RWPE2 (cell line): ENCODE measurements around the gene PPM1L.

ENCODE experiments used
- ATAC-seq: fragments of 200-7000 bp; cut with Tn5 transposase; 3 replicates; pipeline ENCODE4 v1.9.1; 2021; ENCODE audit warnings: low read depth
- DNase-seq: peaks from one replicate; pipeline ENCODE4 v3.0.0-alpha.2; 2020; ENCODE audit warnings: low spot score
- H3K27ac ChIP-seq: fragments of 450-650 bp; 2 replicates; pipeline ENCODE4 v1.5.1; 2017; ENCODE audit warnings: mild to moderate bottlenecking; ENCODE audit not compliant: poor library complexity, severe bottlenecking
- H3K27me3 ChIP-seq: fragments of 250-450 bp; sonication (Bioruptor Pico); 2 replicates; pipeline ENCODE4 v1.5.1; 2021; ENCODE audit warnings: mild to moderate bottlenecking, moderate library complexity; ENCODE audit not compliant: insufficient read depth, poor library complexity, severe bottlenecking
- H3K36me3 ChIP-seq: fragments of 250-450 bp; sonication (Bioruptor Pico); 2 replicates; pipeline ENCODE4 v1.5.1; 2020; ENCODE audit warnings: low read depth, mild to moderate bottlenecking, moderate library complexity
- H3K4me1 ChIP-seq: fragments of 250-450 bp; sonication (Bioruptor Pico); 2 replicates; pipeline ENCODE4 v1.5.1; 2021; ENCODE audit warnings: mild to moderate bottlenecking, moderate library complexity; ENCODE audit not compliant: insufficient read depth, poor library complexity, severe bottlenecking
- H3K4me3 ChIP-seq: fragments of 250-450 bp; sonication (Bioruptor Pico); 2 replicates; pipeline ENCODE4 v1.5.1; 2021; ENCODE audit warnings: mild to moderate bottlenecking, moderate library complexity; ENCODE audit not compliant: severe bottlenecking
- H3K9me3 ChIP-seq: fragments of 250-450 bp; sonication (Bioruptor Pico); 2 replicates; pipeline ENCODE4 v1.5.1; 2021; ENCODE audit warnings: mild to moderate bottlenecking, moderate library complexity; ENCODE audit not compliant: severe bottlenecking
- CTCF ChIP-seq: fragments of 450-650 bp; IDR thresholded peaks from one replicate; pipeline ENCODE4 v1.5.1; 2017; ENCODE audit warnings: mild to moderate bottlenecking, moderate library complexity; ENCODE audit not compliant: poor library complexity, severe bottlenecking

The PPM1L gene

GRCh38 chr3:160739079-160739478 lies 17.0 kb upstream of the PPM1L start:
- DNase-seq (no peak), ATAC-seq (no peak)
- Histone ChIP-seq H3K4me1 (no peaks in the 10 kb centered on the region), H3K27ac (no peak overlapping the region), H3K4me3 (no peak overlapping the region), H3K27me3 (no peaks in the 10 kb centered on the region), H3K9me3 (no peaks in the 10 kb centered on the region), H3K36me3 (no peaks in the 10 kb centered on the region)
- TF ChIP-seq CTCF: no peak

- H3K4me1 ChIP-seq: no peaks in the 10 kb centered on the region
- no peak overlapping the region for H3K27ac ChIP-seq
- H3K36me3 ChIP-seq: no peaks in the 10 kb centered on the region
- H3K27me3 ChIP-seq: peaks cover 3% of the 10 kb centered on the region
- no peak for TF ChIP-seq CTCF
- no peak overlapping the region for H3K4me3 ChIP-seq
- ATAC-seq (no peak), DNase-seq (no peak)
- H3K9me3 ChIP-seq: no peaks in the 10 kb centered on the region
Observed at GRCh38 chr3:160746976-160747375, 9.1 kb upstream of the PPM1L start.

GRCh38 chr3:160747422-160747821 lies 8.6 kb upstream of the PPM1L start:
- no peak for ATAC-seq
- Histone ChIP-seq H3K27me3 (peaks cover 3% of the 10 kb centered on the region), H3K4me1 (no peaks in the 10 kb centered on the region), H3K36me3 (no peaks in the 10 kb centered on the region), H3K27ac (no peak overlapping the region), H3K9me3 (no peaks in the 10 kb centered on the region), H3K4me3 (no peak overlapping the region)
- no peak for TF ChIP-seq CTCF
- DNase-seq: no peak

- Histone ChIP-seq H3K4me1 (no peaks in the 10 kb centered on the region), H3K27me3 (peaks cover 3% of the 10 kb centered on the region), H3K4me3 (no peak overlapping the region), H3K36me3 (no peaks in the 10 kb centered on the region), H3K27ac (no peak overlapping the region), H3K9me3 (no peaks in the 10 kb centered on the region)
- DNase-seq (no peak), ATAC-seq (no peak)
- no peak for TF ChIP-seq CTCF
Observed at GRCh38 chr3:160748231-160748630, 7.8 kb upstream of the PPM1L start.

- Histone ChIP-seq H3K36me3 (no peaks in the 10 kb centered on the region), H3K27ac (no peak overlapping the region), H3K27me3 (peaks cover 3% of the 10 kb centered on the region), H3K4me1 (peaks cover under 1% of the 10 kb centered on the region), H3K9me3 (no peaks in the 10 kb centered on the region), H3K4me3 (no peak overlapping the region)
- no peak for TF ChIP-seq CTCF
- ATAC-seq (no peak), DNase-seq (no peak)
Observed at GRCh38 chr3:160748787-160749186, 7.2 kb upstream of the PPM1L start.
